ENCODE results near the gene PIP5K1B. TPM values are rescaled to one million over a fixed set of nuclear protein-coding genes. Genes with fewer than 3 reads are reported as not detected.

PIP5K1B gene
- total RNA-seq, 1 experiment from 2014 or later: 0.20 TPM

- POLR2A ChIA-PET: no interaction called here
- ATAC-seq: no peak
- RAD21 ChIA-PET (ENCODE audit: low non-redundant PET in 1 of 2, low total read pairs in 2 of 2, uncharacterized antibody in 2 of 2, unreplicated experiment in 2 of 2): no interaction called here
These were observed 136.4 kb downstream of the PIP5K1B start for GRCh38 chr9:68841276-68842052.

More at GRCh38 chr9:68841276-68842052, 136.4 kb downstream of the PIP5K1B start:
- no peaks in the 10 kb centered on the region for H3K36me3 ChIP-seq (ENCODE audit: control insufficient read depth in 1 of 2, insufficient read depth in 2 of 2, low read length in 2 of 2)
- H3K79me2 ChIP-seq (ENCODE audit: insufficient read depth, low read length): no peaks in the 10 kb centered on the region
- no peaks in the 10 kb centered on the region for H4K20me1 ChIP-seq (ENCODE audit: insufficient read depth)
- no peak overlapping the region for H3K4me2 ChIP-seq (ENCODE audit: low read length)
- no TSS peak for BruUV-seq (replicated peaks)
- H3K4me3 ChIP-seq (replicated peaks in 1 of 2; ENCODE audit: low read depth in 1 of 2, low read length in 2 of 2): no peak overlapping the region
- TF ChIP-seq ZBTB33 (IDR thresholded peaks at IDR 0.05; ENCODE audit: extremely low read depth, insufficient replicate concordance, low read length): no peak
- no peak for TF ChIP-seq EGR1 (IDR thresholded peaks at IDR 0.05; ENCODE audit: low read depth)
- TF ChIP-seq REST (IDR thresholded peaks at IDR 0.05; ENCODE audit: low read depth): no peak
- TF ChIP-seq, protein P1, sequence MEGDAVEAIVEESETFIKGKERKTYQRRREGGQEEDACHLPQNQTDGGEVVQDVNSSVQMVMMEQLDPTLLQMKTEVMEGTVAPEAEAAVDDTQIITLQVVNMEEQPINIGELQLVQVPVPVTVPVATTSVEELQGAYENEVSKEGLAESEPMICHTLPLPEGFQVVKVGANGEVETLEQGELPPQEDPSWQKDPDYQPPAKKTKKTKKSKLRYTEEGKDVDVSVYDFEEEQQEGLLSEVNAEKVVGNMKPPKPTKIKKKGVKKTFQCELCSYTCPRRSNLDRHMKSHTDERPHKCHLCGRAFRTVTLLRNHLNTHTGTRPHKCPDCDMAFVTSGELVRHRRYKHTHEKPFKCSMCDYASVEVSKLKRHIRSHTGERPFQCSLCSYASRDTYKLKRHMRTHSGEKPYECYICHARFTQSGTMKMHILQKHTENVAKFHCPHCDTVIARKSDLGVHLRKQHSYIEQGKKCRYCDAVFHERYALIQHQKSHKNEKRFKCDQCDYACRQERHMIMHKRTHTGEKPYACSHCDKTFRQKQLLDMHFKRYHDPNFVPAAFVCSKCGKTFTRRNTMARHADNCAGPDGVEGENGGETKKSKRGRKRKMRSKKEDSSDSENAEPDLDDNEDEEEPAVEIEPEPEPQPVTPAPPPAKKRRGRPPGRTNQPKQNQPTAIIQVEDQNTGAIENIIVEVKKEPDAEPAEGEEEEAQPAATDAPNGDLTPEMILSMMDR (IDR thresholded peaks at IDR 0.05 in 2 of 3, conservative IDR thresholded peaks at IDR 0.05 in 1 of 3; ENCODE audit: borderline replicate concordance in 1 of 3, insufficient read depth in 1 of 3, low read depth in 2 of 3, low read length in 2 of 3): no peak
- no peak for TF ChIP-seq YY1 (IDR thresholded peaks at IDR 0.05; ENCODE audit: extremely low read depth, insufficient replicate concordance, low read depth, low read length)
- no peak for TF ChIP-seq SP1 (IDR thresholded peaks at IDR 0.05; ENCODE audit: low read depth)
- TF ChIP-seq JUND (IDR thresholded peaks at IDR 0.05): no peak
- TF ChIP-seq EZH2 (IDR thresholded peaks at IDR 0.05): no peak
- no peak for TF ChIP-seq POLR2AphosphoS5 (IDR thresholded peaks at IDR 0.05; ENCODE audit: low read depth, low read length)
- CTCF ChIA-PET: no interaction called here
- DNase-seq (ENCODE audit: low read depth, low spot score): no peak
- intact Hi-C loops (cut with micrococcal nuclease): no loop called here
- no peaks in the 10 kb centered on the region for H3K9me3 ChIP-seq (ENCODE audit: control insufficient read depth in 1 of 2, insufficient read depth in 1 of 2, low read depth in 1 of 2, low read length in 2 of 2)
- no peak overlapping the region for H2AFZ ChIP-seq (ENCODE audit: low read depth, low read length, poor library complexity, severe bottlenecking)
- H3K9ac ChIP-seq (ENCODE audit: low read length): no peak overlapping the region
- no peak overlapping the region for H3K27ac ChIP-seq (ENCODE audit: low read depth, low read length)
- peaks cover 3% of the 10 kb centered on the region; the same call in 1 of the 2 replicates for H3K9me2 ChIP-seq (ENCODE audit: insufficient read depth)
- no peaks in the 10 kb centered on the region for H3K4me1 ChIP-seq (ENCODE audit: control insufficient read depth in 1 of 2, insufficient read depth in 2 of 2, low read length in 2 of 2)
- peaks cover 1% of the 10 kb centered on the region for H3K27me3 ChIP-seq (ENCODE audit: insufficient read depth, low read length)

Data from HCT116 (cell line).